Cerebellar cortex (tissue), 1 donor: ENCODE measurements around the gene PSEN1.

ENCODE experiments used
- DNase-seq: peaks from one replicate; pipeline ENCODE4 v3.0.0-alpha.2; 2015; ENCODE audit warnings: low spot score

The PSEN1 gene

DNA sequence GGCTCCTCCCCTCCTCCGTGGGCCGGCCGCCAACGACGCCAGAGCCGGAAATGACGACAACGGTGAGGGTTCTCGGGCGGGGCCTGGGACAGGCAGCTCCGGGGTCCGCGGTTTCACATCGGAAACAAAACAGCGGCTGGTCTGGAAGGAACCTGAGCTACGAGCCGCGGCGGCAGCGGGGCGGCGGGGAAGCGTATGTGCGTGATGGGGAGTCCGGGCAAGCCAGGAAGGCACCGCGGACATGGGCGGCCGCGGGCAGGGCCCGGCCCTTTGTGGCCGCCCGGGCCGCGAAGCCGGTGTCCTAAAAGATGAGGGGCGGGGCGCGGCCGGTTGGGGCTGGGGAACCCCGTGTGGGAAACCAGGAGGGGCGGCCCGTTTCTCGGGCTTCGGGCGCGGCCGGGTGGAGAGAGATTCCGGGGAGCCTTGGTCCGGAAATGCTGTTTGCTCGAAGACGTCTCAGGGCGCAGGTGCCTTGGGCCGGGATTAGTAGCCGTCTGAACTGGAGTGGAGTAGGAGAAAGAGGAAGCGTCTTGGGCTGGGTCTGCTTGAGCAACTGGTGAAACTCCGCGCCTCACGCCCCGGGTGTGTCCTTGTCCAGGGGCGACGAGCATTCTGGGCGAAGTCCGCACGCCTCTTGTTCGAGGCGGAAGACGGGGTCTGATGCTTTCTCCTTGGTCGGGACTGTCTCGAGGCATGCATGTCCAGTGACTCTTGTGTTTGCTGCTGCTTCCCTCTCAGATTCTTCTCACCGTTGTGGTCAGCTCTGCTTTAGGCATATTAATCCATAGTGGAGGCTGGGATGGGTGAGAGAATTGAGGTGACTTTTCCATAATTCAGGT lies at the start of gene PSEN1:
Gene PSEN1, plus strand, starts transcription at position 121 of the 839 bp plus-strand sequence. CDS start 11,513 bp downstream, outside the sequence.
- peak; percentile 95 for DNase-seq

DNA sequence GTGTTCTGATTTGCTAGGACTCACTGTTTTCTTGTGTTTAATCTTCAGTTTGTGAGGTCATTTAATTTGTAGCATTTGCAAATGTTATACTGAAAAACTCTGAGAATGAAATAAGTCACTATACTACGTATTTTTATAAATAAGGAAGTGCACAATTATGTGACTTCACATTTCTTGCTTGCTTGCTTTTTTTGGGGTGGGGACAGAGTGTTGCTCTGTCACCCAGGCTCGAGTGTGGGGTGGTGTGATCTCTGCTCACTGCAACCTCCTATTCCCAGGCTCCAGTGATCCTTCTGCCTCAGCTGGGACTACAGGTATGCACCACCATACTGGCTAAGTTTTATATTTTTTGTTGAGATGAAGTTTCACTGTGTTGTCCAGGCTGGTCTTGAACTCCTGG lies 45.3 kb upstream of the PSEN1 start:
- DNase-seq = no peak

DNA sequence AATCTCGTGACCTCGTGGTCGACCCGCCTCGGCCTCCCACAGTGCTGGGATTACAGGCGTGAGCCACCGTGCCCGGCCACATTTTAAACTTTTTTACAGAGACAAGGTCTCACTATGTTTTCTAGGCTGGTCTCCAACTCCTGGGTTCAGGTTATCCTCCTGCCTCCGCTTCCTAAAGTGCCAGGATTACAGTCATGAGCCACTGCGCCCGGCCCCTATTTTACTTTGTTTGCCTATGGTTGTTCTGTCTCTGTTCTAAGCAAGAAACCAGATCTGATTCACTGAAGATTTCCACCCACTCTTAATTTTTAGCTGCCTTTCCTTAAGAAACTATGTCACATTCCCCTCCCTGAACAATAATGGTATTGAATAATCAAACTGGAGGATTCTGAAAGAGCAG lies 38.9 kb upstream of the PSEN1 start:
- DNase-seq = no peak

DNA sequence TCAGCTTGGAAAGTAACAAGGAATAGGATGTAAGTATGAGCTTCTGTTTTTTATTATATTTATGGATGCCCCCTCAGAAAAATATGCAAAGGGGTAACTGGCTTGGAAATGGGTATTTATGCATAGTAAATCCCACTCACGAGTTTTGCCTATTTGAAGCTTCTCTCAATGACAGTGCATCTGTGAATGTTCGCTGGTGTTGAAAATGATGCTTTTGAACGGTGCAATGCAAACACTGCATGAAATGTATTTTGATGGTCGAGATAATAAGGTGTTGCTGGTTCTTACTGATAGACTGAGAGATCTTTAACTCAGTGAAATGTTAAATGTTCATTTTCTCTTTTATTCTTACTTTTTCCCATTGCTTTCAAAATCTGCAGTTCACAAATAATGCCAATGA lies 36.0 kb upstream of the PSEN1 start:
- no peak for DNase-seq

DNA sequence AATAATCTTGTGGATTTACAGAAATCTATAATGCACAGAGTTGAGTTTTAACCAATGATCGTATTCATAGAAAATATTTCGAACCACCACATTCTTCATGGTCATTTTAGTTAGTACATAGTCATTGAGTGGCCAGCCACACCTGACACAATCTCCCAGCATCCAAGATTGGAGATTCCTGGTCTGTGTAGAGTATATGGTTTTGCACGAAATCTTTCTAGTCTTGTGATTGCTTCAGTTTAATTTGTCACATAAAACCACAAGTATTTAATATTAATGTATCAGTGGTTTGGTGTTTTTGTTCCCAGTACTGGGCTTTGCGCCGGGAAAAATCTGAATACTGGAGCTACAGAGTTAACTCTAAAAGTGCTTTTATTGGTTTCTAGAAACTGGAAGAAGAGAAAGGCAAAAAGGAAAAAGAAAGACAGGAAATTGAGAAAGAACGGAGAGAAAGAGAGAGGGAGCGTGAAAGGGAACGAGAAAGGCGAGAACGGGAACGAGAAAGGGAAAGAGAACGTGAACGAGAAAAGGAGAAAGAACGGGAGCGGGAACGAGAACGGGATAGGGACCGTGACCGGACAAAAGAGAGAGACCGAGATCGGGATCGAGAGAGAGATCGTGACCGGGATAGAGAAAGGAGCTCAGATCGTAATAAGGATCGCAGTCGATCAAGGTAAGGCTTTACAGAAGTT lies 33.4 kb upstream of the PSEN1 start:
- DNase-seq = no peak

- DNase-seq = no peak
Observed at GRCh38 chr14:73105050-73105449, 31.3 kb upstream of the PSEN1 start.

DNA sequence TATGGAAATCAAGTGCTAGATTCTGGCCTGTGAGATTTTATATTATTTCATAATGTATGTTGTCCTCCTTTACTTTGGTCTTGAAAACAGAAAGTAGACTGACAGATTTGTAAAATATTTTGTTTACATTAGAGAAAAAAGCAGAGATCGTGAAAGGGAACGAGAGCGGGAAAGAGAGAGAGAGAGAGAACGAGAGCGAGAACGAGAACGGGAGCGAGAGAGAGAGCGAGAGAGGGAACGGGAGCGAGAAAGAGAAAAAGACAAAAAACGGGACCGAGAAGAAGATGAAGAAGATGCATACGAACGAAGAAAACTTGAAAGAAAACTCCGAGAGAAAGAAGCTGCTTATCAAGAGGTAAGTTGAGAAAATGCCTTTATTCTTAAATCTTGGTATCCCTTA lies 30.6 kb upstream of the PSEN1 start:
- no peak for DNase-seq

GRCh38 chr14:73116079-73116665 lies 20.1 kb upstream of the PSEN1 start:
- no peak for DNase-seq

DNA sequence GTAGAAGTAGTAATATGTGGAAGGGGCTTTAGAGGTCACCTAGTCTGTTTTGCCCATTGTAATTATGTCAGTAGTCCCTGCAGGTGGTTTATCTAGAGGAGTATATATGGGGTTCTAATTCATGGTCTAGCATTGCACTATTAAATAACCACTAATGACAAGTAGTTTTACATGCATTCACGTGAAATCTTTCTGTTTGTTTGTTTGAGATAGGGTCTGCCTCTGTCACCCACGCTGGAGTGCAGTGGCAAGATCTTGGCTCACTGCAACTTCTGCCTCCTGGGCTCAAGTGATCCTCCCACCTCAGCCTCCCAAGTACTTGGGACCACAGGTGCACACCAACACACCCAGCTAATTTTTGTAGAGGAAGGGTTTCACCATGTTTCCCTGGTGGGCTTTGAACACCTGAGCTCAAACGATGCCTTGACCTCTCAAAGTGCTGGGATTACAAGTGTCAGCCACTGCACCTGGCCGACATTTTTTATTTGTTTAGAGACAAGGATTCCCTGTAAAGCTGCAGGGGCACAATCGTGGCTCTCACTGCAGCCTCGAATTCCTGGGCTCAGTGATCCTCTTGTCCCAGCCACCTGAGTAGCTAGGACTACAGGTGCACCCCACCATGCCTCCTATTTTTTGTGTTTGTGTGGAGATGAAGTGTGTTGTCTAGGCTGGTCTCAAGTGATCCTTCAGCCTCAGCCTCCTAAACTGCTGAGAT lies 12.0 kb upstream of the PSEN1 start:
- DNase-seq = no peak

DNA sequence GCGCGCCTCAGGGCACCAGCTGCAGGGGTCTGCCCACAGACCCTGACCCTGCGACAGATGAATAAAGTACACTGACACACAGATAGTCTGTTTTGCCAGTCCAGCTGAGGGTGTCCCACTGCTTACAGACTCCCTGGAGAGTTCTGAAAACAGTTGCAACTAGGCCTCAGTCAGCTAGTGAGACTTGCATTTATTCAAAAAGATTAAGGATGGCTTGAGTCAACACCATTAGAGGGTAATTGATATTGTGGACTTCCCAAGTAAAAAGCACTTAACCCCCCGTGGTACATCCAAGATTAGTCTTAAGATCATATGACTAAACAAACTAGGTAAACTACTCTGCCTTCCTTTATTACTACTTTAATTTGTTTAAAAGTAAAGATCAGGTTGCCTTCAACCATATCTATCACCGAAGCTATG lies 11.1 kb upstream of the PSEN1 start:
- no peak for DNase-seq

DNA sequence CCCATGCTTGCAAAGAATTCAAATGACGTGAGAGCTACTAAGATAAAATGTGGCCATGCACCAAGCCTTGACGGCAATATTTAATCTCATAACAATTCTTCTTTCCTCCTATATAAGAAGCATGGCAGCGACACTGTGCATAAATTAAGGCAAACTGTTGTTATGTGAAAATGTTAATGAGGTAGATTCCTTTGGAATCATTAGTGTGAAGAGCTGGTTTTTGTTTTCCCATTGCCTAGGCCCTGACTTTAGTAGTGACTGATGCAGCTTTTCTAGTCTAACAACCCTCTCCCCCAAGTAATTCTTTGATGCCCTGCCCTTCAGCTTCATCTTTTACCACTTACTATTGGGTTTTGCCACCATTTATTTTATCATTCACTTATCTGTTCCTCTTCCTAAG lies 10.6 kb upstream of the PSEN1 start:
- DNase-seq = no peak

DNA sequence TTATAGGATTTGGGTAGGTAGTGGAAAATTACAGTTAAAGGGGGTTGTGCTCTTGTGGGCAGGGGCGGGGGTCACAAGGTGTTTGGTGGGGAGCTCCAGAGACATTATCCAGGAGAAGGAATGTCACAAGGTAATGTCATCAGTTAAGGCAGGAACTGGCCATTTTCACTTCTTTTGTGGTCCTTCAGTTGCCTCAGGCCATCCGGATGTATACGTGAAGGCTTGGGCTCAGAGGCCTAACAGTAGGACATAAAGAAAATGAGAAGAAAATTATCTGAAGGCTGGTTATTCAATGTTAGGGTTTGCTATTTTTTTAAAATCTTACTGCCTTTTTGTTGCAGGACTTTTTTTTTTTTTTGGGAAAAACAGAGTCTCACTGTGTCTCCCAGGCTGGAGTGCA lies 2.5 kb upstream of the PSEN1 start:
- DNase-seq = no peak

DNA sequence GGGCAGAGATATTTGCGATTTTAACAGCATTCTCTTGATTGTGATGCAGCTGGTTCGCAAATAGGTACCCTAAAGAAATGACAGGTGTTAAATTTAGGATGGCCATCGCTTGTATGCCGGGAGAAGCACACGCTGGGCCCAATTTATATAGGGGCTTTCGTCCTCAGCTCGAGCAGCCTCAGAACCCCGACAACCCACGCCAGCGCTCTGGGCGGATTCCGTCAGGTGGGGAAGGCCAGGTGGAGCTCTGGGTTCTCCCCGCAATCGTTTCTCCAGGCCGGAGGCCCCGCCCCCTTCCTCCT lies 271 bp upstream of the PSEN1 start:
- DNase-seq = no peak

DNA sequence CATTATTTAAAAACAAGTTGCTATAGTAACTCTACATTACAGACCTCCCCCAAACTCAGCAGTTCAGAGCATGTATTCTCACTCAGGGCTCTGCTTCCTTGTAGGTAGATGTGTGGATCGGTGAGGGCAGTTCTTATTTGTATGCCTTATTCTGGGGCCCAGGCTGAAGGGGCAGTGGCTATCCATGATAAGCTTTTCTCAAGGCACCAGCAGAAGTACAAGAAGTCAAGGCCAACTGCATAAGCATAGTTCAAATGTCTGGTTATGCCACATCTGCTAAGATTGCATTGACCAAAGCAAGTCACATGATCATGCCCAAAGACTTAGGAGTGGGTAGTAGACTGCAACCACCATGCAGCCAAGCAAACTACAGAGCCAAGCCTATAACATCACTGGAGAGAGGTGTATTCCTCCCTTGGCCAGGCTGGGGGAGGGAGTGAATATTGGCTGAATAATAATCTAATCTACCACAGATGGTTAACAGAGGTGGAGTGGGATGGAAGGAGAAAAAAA lies 4.6 kb downstream of the PSEN1 start:
- DNase-seq = no peak

DNA sequence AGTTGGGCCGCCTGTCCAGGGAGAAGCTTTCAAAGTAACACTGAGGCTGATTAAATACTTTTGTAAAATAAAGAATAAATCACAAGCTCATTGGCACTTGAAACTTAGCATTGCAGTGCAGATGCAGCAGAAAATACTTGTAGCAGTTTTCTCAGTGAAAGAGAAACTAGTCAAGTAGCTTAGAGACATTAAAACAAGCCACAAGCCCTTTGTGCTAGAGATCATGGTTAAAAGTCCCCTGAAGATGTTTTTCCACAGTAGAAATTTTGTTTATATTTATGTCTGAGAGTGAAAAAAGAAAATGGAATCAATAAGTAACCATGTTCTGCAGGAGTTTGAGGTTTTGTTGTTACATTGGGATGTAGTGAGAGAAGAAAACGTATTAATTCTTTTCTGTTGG lies 5.9 kb downstream of the PSEN1 start:
- no peak for DNase-seq

DNA sequence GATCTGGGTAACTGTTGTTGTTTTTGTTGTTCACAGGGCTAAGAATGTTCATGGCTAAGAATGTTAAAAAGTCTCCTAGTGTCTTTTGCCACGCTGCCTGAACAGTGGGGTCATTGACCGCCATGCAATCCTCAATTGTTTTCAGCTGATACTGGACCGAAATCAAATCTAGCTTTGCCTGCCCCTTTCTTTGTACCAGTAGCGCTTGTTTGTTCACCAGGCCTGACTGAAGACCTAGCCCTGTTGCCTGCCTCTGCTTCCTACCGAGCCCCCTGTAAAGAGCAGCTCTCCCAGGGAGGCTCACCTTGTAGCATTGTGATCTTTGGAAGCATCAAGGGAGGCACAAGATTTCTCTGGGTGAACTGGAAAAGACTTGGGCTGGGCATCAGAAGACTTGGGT lies 6.7 kb downstream of the PSEN1 start:
- no peak for DNase-seq

DNA sequence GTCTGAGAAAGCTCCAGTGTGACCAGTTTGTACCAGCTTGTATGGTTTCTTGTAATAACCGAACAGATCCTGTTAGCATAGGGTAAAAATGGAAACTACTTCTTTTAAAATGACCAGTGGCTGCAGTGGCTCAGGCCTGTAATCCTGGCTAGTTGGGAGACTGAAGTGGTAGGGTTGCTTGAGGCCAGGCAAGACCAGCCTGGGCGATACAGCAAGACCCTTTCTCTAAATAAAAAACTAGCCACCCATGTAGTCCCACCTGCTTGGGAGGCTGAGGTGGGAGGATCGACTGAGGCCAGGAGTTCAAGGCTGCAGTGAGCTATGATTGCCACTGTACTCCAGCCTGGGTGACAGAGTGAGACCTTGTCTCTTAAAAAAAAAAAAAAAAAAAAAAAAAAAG lies 7.3 kb downstream of the PSEN1 start:
- DNase-seq = no peak

DNA sequence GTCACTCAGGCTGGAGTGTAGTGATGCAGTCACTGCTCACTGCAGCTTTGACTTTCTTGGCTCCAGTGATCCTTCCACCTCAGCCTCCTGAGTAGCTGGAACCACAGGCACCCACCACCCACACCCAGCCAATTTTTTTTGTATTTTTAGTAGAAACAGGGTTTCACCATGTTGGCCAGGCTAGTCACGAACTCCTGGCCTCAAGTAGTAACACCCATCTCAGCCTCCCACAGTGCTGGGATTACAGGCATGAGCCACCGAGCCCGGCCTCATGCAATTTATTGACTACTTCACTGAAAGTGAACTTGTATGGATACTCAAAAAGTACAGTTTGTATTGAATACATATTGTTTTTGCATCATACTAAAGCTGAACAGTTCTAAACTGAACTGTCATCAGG lies 9.1 kb downstream of the PSEN1 start:
- no peak for DNase-seq

GRCh38 chr14:73146111-73146510 lies 9.8 kb downstream of the PSEN1 start:
- no peak for DNase-seq

- DNase-seq = no peak
Observed at GRCh38 chr14:73149753-73150152, 13.4 kb downstream of the PSEN1 start.

DNA sequence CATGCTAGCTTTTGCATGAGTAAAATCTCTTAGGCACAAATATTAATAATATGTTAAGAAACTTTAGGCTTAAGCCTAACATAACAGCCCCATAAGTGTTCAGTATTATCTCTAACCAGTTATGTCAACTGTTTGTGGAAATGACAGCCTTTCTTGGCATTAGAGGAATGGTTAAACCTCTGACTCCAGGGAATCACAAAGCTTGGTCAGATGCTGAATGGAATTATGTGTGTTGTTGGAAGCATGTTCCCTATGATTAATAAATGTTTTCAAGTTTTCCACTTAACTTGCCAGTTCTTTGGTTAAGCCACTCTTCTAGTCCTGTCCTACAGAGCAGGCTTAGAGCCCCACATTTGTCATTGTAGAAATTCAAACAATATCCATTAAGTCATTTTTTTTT lies 17.0 kb downstream of the PSEN1 start:
- no peak for DNase-seq

DNA sequence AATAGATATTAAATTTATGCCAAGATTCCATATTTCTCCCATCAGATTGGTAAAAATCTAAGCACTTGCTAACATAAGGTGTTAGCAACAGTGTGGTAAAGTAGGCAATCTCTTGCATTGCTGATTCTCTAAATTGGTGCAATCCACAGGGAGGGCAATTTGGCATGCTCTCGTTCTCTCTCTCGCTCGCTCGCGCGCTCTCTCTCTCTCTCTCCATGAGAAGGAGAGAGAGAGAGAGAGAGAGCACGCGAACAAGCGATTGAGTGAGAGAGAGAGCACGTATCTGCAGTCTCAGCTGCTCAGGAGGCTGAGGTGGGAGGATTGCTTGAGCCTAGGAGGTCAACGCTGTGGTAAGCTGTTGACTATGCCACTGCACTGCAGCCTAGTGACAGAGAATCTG lies 25.9 kb downstream of the PSEN1 start:
- no peak for DNase-seq

GRCh38 chr14:73166399-73166798 lies 30.1 kb downstream of the PSEN1 start:
- no peak for DNase-seq
